OCI-LY3 (cell line): ENCODE measurements around the gene RASIP1.

Source experiments
- H2AFZ ChIP-seq: fragments of 200-600, 300-600 bp; shearing (Covaris generic); 2 replicates; pipeline ENCODE4 v1.6.0; 2014; ENCODE audit warnings: antibody characterized with exemption, low read depth, low read length
- H3K27ac ChIP-seq: fragments of 200-600, 300-600 bp; sonication (generic); 2 replicates; pipeline ENCODE4 v1.5.1; 2014; ENCODE audit warnings: mild to moderate bottlenecking, low read length, moderate library complexity, mixed read lengths
- H3K27me3 ChIP-seq: fragments of 200-600, 300-600 bp; sonication (generic); 2 replicates; pipeline ENCODE4 v1.6.1; 2014; ENCODE audit warnings: low read depth, low read length, mixed read lengths
- H3K36me3 ChIP-seq: fragments of 200-600, 300-600 bp; sonication (generic); replicated peaks from 2 replicates; pipeline ENCODE3; 2014; ENCODE audit warnings: low read depth, low read length, mixed read lengths
- H3K4me1 ChIP-seq: fragments of 300-600, 200-600 bp; sonication (generic); 2 replicates; pipeline ENCODE4 v1.6.1; 2014; ENCODE audit warnings: low read length, mixed read lengths
- H3K4me2 ChIP-seq: fragments of 200-600, 300-600 bp; sonication (generic); 2 replicates; pipeline ENCODE4 v1.6.1; 2014; ENCODE audit warnings: low read length, mixed read lengths
- H3K4me3 ChIP-seq: fragments of 300-600, 200-600 bp; sonication (generic); 2 replicates; pipeline ENCODE4 v1.5.1; 2014; ENCODE audit warnings: antibody characterized with exemption, mild to moderate bottlenecking, low read length, moderate library complexity
- H3K79me2 ChIP-seq: fragments of 300-600, 200-600 bp; shearing (Covaris generic); 2 replicates; pipeline ENCODE4 v1.6.1; 2014; ENCODE audit warnings: mild to moderate bottlenecking, low read length, mixed read lengths
- H3K9ac ChIP-seq: fragments of 300-600, 200-600 bp; shearing (Covaris generic); 2 replicates; pipeline ENCODE4 v1.6.0; 2014; ENCODE audit warnings: mild to moderate bottlenecking, low read length, moderate library complexity
- H3K9me3 ChIP-seq: fragments of 200-600, 300-600 bp; shearing (Covaris generic); 2 replicates; pipeline ENCODE4 v1.6.1; 2014; ENCODE audit warnings: low read length, mixed read lengths; ENCODE audit not compliant: insufficient read depth
- H4K20me1 ChIP-seq: fragments of 200-600, 300-600 bp; sonication (generic); 2 replicates; pipeline ENCODE4 v1.6.1; 2016; ENCODE audit warnings: low read length, mixed read lengths; ENCODE audit not compliant: insufficient read depth
- CTCF ChIP-seq: fragments of 200-600, 300-600 bp; sonication (generic); IDR thresholded peaks from 2 replicates; pipeline ENCODE4 v1.5.1; 2014; ENCODE audit warnings: antibody characterized with exemption, low read length, low read depth
- EZH2phosphoT487 ChIP-seq: fragments of 200-600 bp; shearing (Covaris generic); IDR thresholded peaks from 2 replicates; pipeline ENCODE4 v1.6.1; 2018; ENCODE audit warnings: antibody characterized with exemption, mixed run types, low read depth

The RASIP1 gene

GRCh38 chr19:48741129-48741999 lies 954 bp upstream of the RASIP1 start:
- Histone ChIP-seq H3K4me2 (no peak overlapping the region), H4K20me1 (no peaks in the 10 kb centered on the region), H3K27ac (no peak overlapping the region), H3K36me3 (no peaks in the 10 kb centered on the region), H3K4me3 (no peak overlapping the region), H3K27me3 (no peaks in the 10 kb centered on the region), H2AFZ (no peak overlapping the region; the same call in 1 of the 2 replicates), H3K79me2 (no peaks in the 10 kb centered on the region), H3K9ac (no peak overlapping the region), H3K4me1 (no peaks in the 10 kb centered on the region), H3K9me3 (no peaks in the 10 kb centered on the region)
- TF ChIP-seq CTCF = no peak
- no peak for TF ChIP-seq EZH2phosphoT487

GRCh38 chr19:48739404-48740163 lies 826 bp downstream of the RASIP1 start:
- Histone ChIP-seq H3K27ac (no peak overlapping the region), H3K4me1 (no peaks in the 10 kb centered on the region), H4K20me1 (no peaks in the 10 kb centered on the region), H3K79me2 (no peaks in the 10 kb centered on the region), H3K36me3 (no peaks in the 10 kb centered on the region), H3K27me3 (no peaks in the 10 kb centered on the region), H3K4me3 (no peak overlapping the region), H2AFZ (no peak overlapping the region), H3K4me2 (no peak overlapping the region), H3K9me3 (no peaks in the 10 kb centered on the region), H3K9ac (no peak overlapping the region)
- TF ChIP-seq EZH2phosphoT487 (no peak), CTCF (no peak)

GRCh38 chr19:48738557-48739403 lies 1.6 kb downstream of the RASIP1 start:
- H3K4me3 ChIP-seq = no peak overlapping the region
- no peak overlapping the region for H2AFZ ChIP-seq
- no peaks in the 10 kb centered on the region for H3K27me3 ChIP-seq
- no peaks in the 10 kb centered on the region for H3K4me1 ChIP-seq
- no peaks in the 10 kb centered on the region for H3K9me3 ChIP-seq
- TF ChIP-seq CTCF (no peak), EZH2phosphoT487 (no peak)
- H3K4me2 ChIP-seq = no peak overlapping the region
- no peaks in the 10 kb centered on the region for H3K79me2 ChIP-seq
- H3K27ac ChIP-seq = no peak overlapping the region
- no peaks in the 10 kb centered on the region for H4K20me1 ChIP-seq
- no peaks in the 10 kb centered on the region for H3K36me3 ChIP-seq
- H3K9ac ChIP-seq = no peak overlapping the region
